ENCODE data around the gene PPP1R15B. TPM values are rescaled to one million over a fixed set of nuclear protein-coding genes. Genes with fewer than 3 reads are reported as not detected.
A peak's percentile ranks its signal among the peaks of the same experiment; 100 is the strongest.

Gene PPP1R15B
- 34.7 and 53.5 TPM in 2 replicates for total RNA-seq (2014; rRNA removed; shearing (Covaris generic); ENCODE audit: low replicate concordance)

- Histone ChIP-seq H3K27me3 (ENCODE audit: low read length) (no peaks in the 10 kb centered on the region), H2AFZ (ENCODE audit: low read length) (peak within 1 kb of the TSS; percentile 69), H3K9ac (ENCODE audit: low read length) (peak within 1 kb of the TSS; percentile 99), H3K9me2 (replicated peaks; ENCODE audit: insufficient read depth, low read length) (no peaks in the 10 kb centered on the region), H3K4me2 (ENCODE audit: low read depth, low read length, poor library complexity, severe bottlenecking) (peak within 1 kb of the TSS; percentile 83), H3K36me3 (ENCODE audit: insufficient read depth, low read length) (peaks cover 21% of the 10 kb centered on the region), H3K9me3 (ENCODE audit: low read length) (no peaks in the 10 kb centered on the region), H4K20me1 (ENCODE audit: insufficient read depth, low read depth, low read length) (peaks cover 43% of the 10 kb centered on the region), H3K27ac (ENCODE audit: low read length) (peak within 1 kb of the TSS; percentile 85), H3K4me1 (ENCODE audit: low read length) (peaks cover 20% of the 10 kb centered on the region), H3K79me2 (ENCODE audit: low read length) (peaks cover 50% of the 10 kb centered on the region), H3K4me3 (ENCODE audit: low read length) (peak within 1 kb of the TSS; percentile 98)
- peak; percentile 99 for DNase-seq
Observed at GRCh38 chr1:204411451-204412204, at the start of gene PPP1R15B. PPP1R15B (minus strand) TSS chr1:204411817; CDS start chr1:204411411, 406 bp downstream.

- no peak overlapping the region for H3K27ac ChIP-seq (ENCODE audit: low read length)
- H3K27me3 ChIP-seq (ENCODE audit: low read length): no peaks in the 10 kb centered on the region
Observed at GRCh38 chr1:204460346-204460745, 48.7 kb upstream of the PPP1R15B start.

GRCh38 chr1:204459706-204460105 lies 48.1 kb upstream of the PPP1R15B start:
- no peak for DNase-seq
- Histone ChIP-seq H3K27ac (ENCODE audit: low read length) (no peak overlapping the region), H3K27me3 (ENCODE audit: low read length) (no peaks in the 10 kb centered on the region), H3K9me3 (ENCODE audit: low read length) (no peaks in the 10 kb centered on the region), H4K20me1 (ENCODE audit: insufficient read depth, low read depth, low read length) (0 out of 2 replicates have a peak, but pooled peaks cover 2% of the 10 kb centered on the region), H3K4me1 (ENCODE audit: low read length) (peaks cover 29% of the 10 kb centered on the region), H3K79me2 (ENCODE audit: low read length) (no peaks in the 10 kb centered on the region), H3K36me3 (ENCODE audit: insufficient read depth, low read length) (no peaks in the 10 kb centered on the region), H2AFZ (ENCODE audit: low read length) (no peak overlapping the region), H3K4me3 (ENCODE audit: low read length) (no peak overlapping the region), H3K9ac (ENCODE audit: low read length) (no peak overlapping the region), H3K9me2 (replicated peaks; ENCODE audit: insufficient read depth, low read length) (no peaks in the 10 kb centered on the region), H3K4me2 (ENCODE audit: low read depth, low read length, poor library complexity, severe bottlenecking) (no peak overlapping the region)

More at GRCh38 chr1:204460346-204460745, 48.7 kb upstream of the PPP1R15B start:
- no peaks in the 10 kb centered on the region for H3K9me3 ChIP-seq (ENCODE audit: low read length)
- H3K9ac ChIP-seq (ENCODE audit: low read length): no peak overlapping the region
- no peak overlapping the region for H3K4me3 ChIP-seq (ENCODE audit: low read length)
- H3K36me3 ChIP-seq (ENCODE audit: insufficient read depth, low read length): no peaks in the 10 kb centered on the region
- H2AFZ ChIP-seq (ENCODE audit: low read length): no peak overlapping the region
- no peaks in the 10 kb centered on the region for H3K9me2 ChIP-seq (replicated peaks; ENCODE audit: insufficient read depth, low read length)
- DNase-seq: no peak
- H3K4me1 ChIP-seq (ENCODE audit: low read length): peaks cover 31% of the 10 kb centered on the region
- H4K20me1 ChIP-seq (ENCODE audit: insufficient read depth, low read depth, low read length): 0 out of 2 replicates have a peak, but pooled peaks cover 2% of the 10 kb centered on the region
- no peak overlapping the region for H3K4me2 ChIP-seq (ENCODE audit: low read depth, low read length, poor library complexity, severe bottlenecking)
- no peaks in the 10 kb centered on the region for H3K79me2 ChIP-seq (ENCODE audit: low read length)

- no peak overlapping the region for H2AFZ ChIP-seq (ENCODE audit: low read length)
- no peaks in the 10 kb centered on the region for H3K9me2 ChIP-seq (replicated peaks; ENCODE audit: insufficient read depth, low read length)
- no peaks in the 10 kb centered on the region for H3K79me2 ChIP-seq (ENCODE audit: low read length)
- DNase-seq: no peak
- H3K4me2 ChIP-seq (ENCODE audit: low read depth, low read length, poor library complexity, severe bottlenecking): no peak overlapping the region
- no peaks in the 10 kb centered on the region for H3K36me3 ChIP-seq (ENCODE audit: insufficient read depth, low read length)
- H4K20me1 ChIP-seq (ENCODE audit: insufficient read depth, low read depth, low read length): 0 out of 2 replicates have a peak, but pooled peaks cover 2% of the 10 kb centered on the region
- H3K9me3 ChIP-seq (ENCODE audit: low read length): no peaks in the 10 kb centered on the region
- H3K27ac ChIP-seq (ENCODE audit: low read length): no peak overlapping the region
- H3K4me3 ChIP-seq (ENCODE audit: low read length): no peak overlapping the region
- no peaks in the 10 kb centered on the region for H3K27me3 ChIP-seq (ENCODE audit: low read length)
- H3K4me1 ChIP-seq (ENCODE audit: low read length): peaks cover 29% of the 10 kb centered on the region
- no peak overlapping the region for H3K9ac ChIP-seq (ENCODE audit: low read length)
Observed at GRCh38 chr1:204457666-204458065, 46.0 kb upstream of the PPP1R15B start.

GRCh38 chr1:204456826-204457442 lies 45.3 kb upstream of the PPP1R15B start:
- H3K9me3 ChIP-seq (ENCODE audit: low read length): no peaks in the 10 kb centered on the region
- no peak overlapping the region for H3K4me2 ChIP-seq (ENCODE audit: low read depth, low read length, poor library complexity, severe bottlenecking)
- H3K9me2 ChIP-seq (replicated peaks; ENCODE audit: insufficient read depth, low read length): no peaks in the 10 kb centered on the region
- no peak overlapping the region for H3K27ac ChIP-seq (ENCODE audit: low read length)
- no peak overlapping the region for H3K4me3 ChIP-seq (ENCODE audit: low read length)
- H4K20me1 ChIP-seq (ENCODE audit: insufficient read depth, low read depth, low read length): 0 out of 2 replicates have a peak, but pooled peaks cover 2% of the 10 kb centered on the region
- H3K27me3 ChIP-seq (ENCODE audit: low read length): no peaks in the 10 kb centered on the region
- no peaks in the 10 kb centered on the region for H3K36me3 ChIP-seq (ENCODE audit: insufficient read depth, low read length)
- H2AFZ ChIP-seq (ENCODE audit: low read length): no peak overlapping the region
- no peak overlapping the region for H3K9ac ChIP-seq (ENCODE audit: low read length)
- no peak for DNase-seq
- H3K4me1 ChIP-seq (ENCODE audit: low read length): peaks cover 24% of the 10 kb centered on the region
- no peaks in the 10 kb centered on the region for H3K79me2 ChIP-seq (ENCODE audit: low read length)

GRCh38 chr1:204455831-204456145 lies 44.2 kb upstream of the PPP1R15B start:
- Histone ChIP-seq H3K4me3 (ENCODE audit: low read length) (no peak overlapping the region), H4K20me1 (ENCODE audit: insufficient read depth, low read depth, low read length) (0 out of 2 replicates have a peak, but pooled peaks cover 2% of the 10 kb centered on the region), H3K4me1 (ENCODE audit: low read length) (peaks cover 16% of the 10 kb centered on the region), H3K9me2 (replicated peaks; ENCODE audit: insufficient read depth, low read length) (no peaks in the 10 kb centered on the region), H3K9me3 (ENCODE audit: low read length) (no peaks in the 10 kb centered on the region), H3K4me2 (ENCODE audit: low read depth, low read length, poor library complexity, severe bottlenecking) (no peak overlapping the region), H3K36me3 (ENCODE audit: insufficient read depth, low read length) (no peaks in the 10 kb centered on the region), H3K27me3 (ENCODE audit: low read length) (no peaks in the 10 kb centered on the region), H3K9ac (ENCODE audit: low read length) (no peak overlapping the region), H3K79me2 (ENCODE audit: low read length) (no peaks in the 10 kb centered on the region), H2AFZ (ENCODE audit: low read length) (no peak overlapping the region), H3K27ac (ENCODE audit: low read length) (no peak overlapping the region)
- DNase-seq: no peak

GRCh38 chr1:204455063-204455830 lies 43.6 kb upstream of the PPP1R15B start:
- Histone ChIP-seq H3K4me1 (ENCODE audit: low read length) (peaks cover 16% of the 10 kb centered on the region), H3K27ac (ENCODE audit: low read length) (no peak overlapping the region), H3K9me2 (replicated peaks; ENCODE audit: insufficient read depth, low read length) (no peaks in the 10 kb centered on the region), H3K4me3 (ENCODE audit: low read length) (no peak overlapping the region), H3K4me2 (ENCODE audit: low read depth, low read length, poor library complexity, severe bottlenecking) (no peak overlapping the region), H3K79me2 (ENCODE audit: low read length) (no peaks in the 10 kb centered on the region), H4K20me1 (ENCODE audit: insufficient read depth, low read depth, low read length) (0 out of 2 replicates have a peak, but pooled peaks cover 2% of the 10 kb centered on the region), H3K36me3 (ENCODE audit: insufficient read depth, low read length) (no peaks in the 10 kb centered on the region), H3K9ac (ENCODE audit: low read length) (no peak overlapping the region), H3K27me3 (ENCODE audit: low read length) (no peaks in the 10 kb centered on the region), H3K9me3 (ENCODE audit: low read length) (no peaks in the 10 kb centered on the region), H2AFZ (ENCODE audit: low read length) (no peak overlapping the region)
- no peak for DNase-seq

GRCh38 chr1:204454476-204454875 lies 42.9 kb upstream of the PPP1R15B start:
- Histone ChIP-seq H3K79me2 (ENCODE audit: low read length) (no peaks in the 10 kb centered on the region), H3K9me3 (ENCODE audit: low read length) (no peaks in the 10 kb centered on the region), H3K4me2 (ENCODE audit: low read depth, low read length, poor library complexity, severe bottlenecking) (no peak overlapping the region), H3K27ac (ENCODE audit: low read length) (no peak overlapping the region), H3K4me1 (ENCODE audit: low read length) (peaks cover 16% of the 10 kb centered on the region), H3K27me3 (ENCODE audit: low read length) (no peaks in the 10 kb centered on the region), H3K9me2 (replicated peaks; ENCODE audit: insufficient read depth, low read length) (no peaks in the 10 kb centered on the region), H4K20me1 (ENCODE audit: insufficient read depth, low read depth, low read length) (0 out of 2 replicates have a peak, but pooled peaks cover 2% of the 10 kb centered on the region), H3K4me3 (ENCODE audit: low read length) (no peak overlapping the region), H3K9ac (ENCODE audit: low read length) (no peak overlapping the region), H3K36me3 (ENCODE audit: insufficient read depth, low read length) (no peaks in the 10 kb centered on the region), H2AFZ (ENCODE audit: low read length) (no peak overlapping the region)
- DNase-seq: no peak
